Measurements from ENCODE around the gene ABHD2.
"Not testable (repeated sequence)": the region's sequence is repeated elsewhere in the genome, so short reads cannot be mapped to it uniquely, and the experiment has no call there.

ABHD2 gene

GRCh38 chr15:89243046-89243690 is 154.9 kb downstream of the ABHD2 start:
- no peak for DNase-seq

- peak; percentile 96 for DNase-seq
Observed at GRCh38 chr15:89243691-89244573, 155.7 kb downstream of the ABHD2 start, which contains the start of gene FANCI. TSS of gene FANCI (plus strand) at chr15:89243979. CDS start at chr15:89247648, 3,669 bp downstream.

DNA sequence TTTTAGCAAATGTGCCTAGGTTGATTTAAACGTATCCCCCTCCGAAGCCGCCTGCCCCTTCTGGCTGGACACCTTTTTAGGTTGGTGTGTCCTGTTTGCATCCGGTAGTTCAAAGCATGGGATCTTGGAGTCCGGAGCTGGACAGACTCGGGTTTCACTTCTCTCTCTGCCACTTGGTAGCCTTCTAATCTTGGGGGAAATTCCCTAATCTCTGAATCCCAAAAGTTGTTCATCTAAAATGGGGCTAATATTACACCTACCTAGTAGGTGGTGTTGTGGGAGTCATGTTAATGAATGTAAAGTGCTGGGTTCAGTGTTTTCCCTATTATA is 156.3 kb downstream of the ABHD2 start:
- no peak for DNase-seq

DNA sequence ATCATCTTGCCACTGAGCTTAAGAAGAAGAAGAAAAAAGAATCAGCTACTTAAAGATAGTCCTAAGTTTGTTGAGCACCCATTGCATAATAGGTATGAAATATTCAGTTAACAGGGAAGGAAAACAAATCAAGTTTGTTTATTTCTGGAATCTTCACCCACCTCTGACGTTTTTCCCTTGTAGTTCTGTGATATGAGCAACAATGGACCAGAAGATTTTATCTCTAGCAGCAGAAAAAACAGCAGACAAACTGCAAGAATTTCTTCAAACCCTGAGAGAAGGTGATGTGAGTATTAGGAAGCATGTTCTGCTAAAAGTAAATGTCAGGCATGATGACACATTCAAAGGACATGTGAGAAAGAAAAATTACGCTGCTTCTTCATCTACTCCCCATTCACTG is 159.2 kb downstream of the ABHD2 start:
- no peak for DNase-seq

DNA sequence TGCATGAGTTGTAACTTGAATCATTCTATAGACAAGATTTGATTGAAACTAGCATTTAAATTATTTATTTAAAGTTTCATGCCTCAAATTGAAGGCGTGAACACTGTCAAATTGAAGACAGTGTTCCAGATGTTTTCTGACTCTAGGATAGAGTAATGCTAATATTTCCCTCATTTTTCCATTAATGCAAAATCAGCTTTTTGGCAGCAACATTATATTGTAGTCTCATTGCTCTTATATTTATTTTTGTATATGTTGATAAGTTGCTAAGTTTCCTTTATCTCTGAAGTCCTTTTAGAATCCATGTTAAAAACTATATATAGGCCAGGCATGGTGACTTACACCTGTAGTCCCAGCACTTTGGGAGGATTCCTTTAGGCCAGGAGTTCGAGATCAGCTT is 160.3 kb downstream of the ABHD2 start:
- no peak for DNase-seq

GRCh38 chr15:89250142-89250541 is 161.9 kb downstream of the ABHD2 start:
- DNase-seq, result not testable (repeated sequence)
